ENCODE results near the gene ZFP57.

Gene ZFP57

GRCh38 chr6:29680904-29681303, at the start of gene ZFP57:
TSS of gene ZFP57 (minus strand) at chr6:29681152. CDS start at chr6:29677003, 4,149 bp downstream.
- no peak for DNase-seq (ENCODE audit: low read depth)

GRCh38 chr6:29730575-29731126, 49.7 kb upstream of the ZFP57 start:
- no peak for DNase-seq (ENCODE audit: low read depth)

DNA sequence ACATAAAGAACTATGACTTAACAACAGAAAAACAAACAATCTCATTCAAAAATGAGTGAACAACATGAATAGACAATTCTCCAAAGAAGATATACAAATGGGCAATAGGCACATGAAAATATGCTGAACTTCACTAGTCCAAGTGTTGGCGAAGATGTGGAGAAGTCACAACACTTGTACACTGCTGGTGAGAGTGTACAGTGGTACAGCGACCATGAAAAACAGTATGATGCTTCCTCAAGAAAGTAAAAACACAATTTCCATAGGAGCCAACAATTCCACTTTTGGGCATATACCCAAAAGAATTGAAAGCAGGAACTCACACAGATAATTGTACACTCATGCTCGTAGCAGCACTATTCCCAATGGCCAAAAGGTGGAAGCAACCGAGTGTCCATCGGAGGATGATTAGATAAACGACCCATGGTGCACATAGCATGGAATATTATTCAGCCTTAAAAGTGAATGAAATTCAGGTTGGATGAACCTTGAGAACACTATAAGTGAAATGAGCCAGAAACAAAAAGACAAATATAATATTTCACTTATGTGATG, 48.9 kb upstream of the ZFP57 start:
- no peak for DNase-seq (ENCODE audit: low read depth)

- no peak for DNase-seq (ENCODE audit: low read depth)
Observed at GRCh38 chr6:29728875-29729270, 47.9 kb upstream of the ZFP57 start.

DNA sequence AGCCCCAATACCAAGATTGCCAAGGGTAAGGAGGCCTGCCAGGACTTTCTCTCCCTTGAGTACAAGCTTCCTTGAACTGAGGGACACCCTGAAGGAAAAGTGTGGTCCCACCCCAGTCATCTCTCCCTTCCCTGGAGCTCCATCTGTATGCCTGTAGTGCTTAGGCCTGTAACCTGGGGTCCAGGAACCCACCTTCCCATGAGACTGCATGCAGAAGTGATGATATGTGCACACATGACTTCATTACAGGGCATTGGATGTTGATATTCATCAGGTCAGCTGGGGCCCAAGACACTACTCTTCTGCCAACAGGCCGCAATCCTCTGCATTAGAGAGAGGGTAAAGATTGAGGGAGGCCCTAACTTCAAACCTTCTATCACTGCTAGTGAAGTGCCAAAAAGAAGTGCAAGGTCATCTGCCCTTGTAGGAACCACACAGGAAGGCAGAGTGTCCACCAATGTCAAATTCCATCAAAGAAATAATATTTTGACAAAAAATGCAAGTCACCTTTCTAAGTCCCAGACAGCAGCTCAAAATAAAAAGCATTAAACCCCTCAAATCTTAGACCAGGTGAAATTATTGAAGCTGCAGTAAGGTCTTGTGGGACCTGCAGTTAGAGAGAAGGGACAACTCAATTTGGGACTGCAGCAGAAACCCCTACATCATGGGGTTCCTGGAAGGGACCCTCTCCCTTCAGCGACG, 47.4 kb upstream of the ZFP57 start:
- DNase-seq (ENCODE audit: low read depth), result no peak

DNA sequence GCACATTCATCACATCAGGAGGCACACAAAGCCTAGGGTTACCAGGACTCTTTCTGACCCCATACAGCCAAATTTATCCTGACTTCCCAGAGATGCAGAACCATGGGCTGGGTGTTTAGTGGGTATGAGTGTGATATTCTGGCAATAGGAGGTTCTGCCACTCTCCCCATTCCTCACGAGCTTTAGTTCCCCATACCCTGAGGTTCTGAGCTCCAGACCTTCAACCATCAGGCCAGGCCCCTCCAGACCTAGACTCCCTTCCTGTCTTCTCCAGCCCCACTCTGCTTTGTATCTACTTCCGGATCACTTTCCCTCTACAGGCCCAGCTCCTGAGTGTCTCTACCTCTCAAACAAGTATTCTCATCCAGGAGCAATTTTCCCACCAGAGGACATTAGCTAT, 46.7 kb upstream of the ZFP57 start:
- DNase-seq (ENCODE audit: low read depth), result no peak

DNA sequence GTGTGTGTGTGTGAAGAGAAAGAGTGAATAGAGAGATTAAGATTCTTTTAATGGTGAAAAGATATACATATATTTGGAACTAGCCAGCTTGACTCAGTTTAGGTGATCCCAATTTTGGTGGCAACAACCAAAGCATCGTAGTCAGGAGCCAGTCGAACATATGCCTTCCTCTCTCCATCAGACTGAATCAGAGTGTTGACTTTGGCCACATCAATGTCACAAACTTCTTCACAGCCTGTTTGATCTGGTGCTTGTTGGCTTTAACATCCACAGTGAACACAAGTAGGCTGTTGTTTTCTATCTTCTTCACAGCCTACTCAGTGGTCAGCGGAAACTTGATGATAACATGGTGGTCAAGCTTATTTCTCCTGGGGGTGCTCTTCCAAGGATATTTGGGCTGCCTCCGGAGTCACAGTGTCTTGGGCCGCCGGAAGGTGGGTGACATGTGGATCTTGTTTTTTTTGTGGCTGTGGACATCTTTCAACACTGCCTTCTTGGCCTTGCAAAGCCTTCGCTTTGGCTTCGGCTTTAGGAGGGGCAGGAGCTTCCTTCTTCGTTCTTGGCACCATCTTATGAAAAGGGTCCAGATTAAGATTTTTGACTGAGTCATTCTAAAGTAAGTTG, 45.7 kb upstream of the ZFP57 start:
- no peak for DNase-seq (ENCODE audit: low read depth)

GRCh38 chr6:29726001-29726400, 45.0 kb upstream of the ZFP57 start:
- no peak for DNase-seq (ENCODE audit: low read depth)

DNA sequence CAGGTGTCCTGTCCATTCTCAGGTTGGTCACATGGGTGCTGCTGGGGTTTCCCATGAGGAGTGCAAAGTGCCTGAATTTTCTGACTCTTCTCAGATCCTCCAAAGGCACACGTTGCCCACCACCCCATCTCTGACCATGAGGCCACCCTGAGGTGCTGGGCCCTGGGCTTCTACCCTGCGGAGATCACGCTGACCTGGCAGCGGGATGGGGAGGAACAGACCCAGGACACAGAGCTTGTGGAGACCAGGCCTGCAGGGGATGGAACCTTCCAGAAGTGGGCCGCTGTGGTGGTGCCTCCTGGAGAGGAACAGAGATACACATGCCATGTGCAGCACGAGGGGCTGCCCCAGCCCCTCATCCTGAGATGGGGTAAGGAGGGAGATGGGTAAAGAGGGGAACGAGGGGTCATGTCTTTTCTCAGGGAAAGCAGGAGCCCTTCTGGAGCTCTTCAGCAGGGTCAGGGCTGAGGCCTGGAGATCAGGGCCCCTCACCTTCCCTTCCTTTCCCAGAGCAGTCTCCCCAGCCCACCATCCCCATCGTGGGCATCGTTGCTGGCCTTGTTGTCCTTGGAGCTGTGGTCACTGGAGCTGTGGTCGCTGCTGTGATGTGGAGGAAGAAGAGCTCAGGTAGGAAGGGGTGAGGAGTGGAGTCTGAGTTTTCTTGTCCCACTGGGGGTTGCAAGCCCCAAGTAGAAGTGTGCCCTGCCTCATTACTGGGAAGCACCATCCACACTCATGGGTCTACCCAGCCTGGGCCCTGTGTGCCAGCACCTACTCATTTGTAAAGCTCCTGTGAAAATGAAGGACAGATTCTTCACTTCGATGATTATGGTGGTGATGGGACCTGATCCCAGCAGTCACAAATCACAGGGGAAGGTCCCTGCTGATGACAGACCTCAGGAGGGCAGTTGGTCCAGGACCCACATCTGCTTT, 44.3 kb upstream of the ZFP57 start:
- no peak for DNase-seq (ENCODE audit: low read depth)

DNA sequence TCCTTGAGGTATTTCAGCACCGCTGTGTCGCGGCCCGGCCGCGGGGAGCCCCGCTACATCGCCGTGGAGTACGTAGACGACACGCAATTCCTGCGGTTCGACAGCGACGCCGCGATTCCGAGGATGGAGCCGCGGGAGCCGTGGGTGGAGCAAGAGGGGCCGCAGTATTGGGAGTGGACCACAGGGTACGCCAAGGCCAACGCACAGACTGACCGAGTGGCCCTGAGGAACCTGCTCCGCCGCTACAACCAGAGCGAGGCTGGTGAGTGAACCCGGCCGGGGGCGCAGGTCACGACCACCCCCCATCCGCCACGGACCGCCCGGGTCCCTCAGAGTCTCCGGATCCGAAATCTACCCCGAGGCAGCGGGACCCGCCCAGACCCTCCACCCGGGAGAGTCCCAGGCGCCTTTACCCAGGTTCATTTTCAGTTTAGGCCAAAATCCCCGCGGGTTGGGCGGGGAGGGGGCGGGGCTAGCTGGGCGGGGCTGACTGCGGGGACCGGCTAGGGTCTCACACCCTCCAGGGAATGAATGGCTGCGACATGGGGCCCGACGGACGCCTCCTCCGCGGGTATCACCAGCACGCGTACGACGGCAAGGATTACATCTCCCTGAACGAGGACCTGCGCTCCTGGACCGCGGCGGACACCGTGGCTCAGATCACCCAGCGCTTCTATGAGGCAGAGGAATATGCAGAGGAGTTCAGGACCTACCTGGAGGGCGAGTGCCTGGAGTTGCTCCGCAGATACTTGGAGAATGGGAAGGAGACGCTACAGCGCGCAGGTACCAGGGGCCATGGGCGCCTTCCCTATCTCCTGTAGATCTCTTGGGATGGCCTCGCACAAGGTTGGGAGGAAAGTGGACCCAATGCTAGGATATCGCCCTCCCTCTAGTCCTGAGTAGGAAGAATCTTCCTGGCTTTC, 43.0 kb upstream of the ZFP57 start:
- no peak for DNase-seq (ENCODE audit: low read depth)

DNA sequence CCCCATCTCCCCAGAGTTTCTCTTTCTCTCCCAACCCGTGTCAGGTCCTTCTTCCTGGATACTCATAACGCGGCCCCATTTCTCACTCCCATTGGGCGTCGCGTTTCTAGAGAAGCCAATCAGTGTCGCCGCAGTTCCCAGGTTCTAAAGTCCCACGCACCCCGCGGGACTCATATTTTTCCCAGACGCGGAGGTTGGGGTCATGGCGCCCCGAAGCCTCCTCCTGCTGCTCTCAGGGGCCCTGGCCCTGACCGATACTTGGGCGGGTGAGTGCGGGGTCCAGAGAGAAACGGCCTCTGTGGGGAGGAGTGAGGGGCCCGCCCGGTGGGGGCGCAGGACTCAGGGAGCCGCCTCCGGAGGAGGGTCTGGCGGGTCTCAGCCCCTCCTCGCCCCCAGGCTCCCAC, 42.3 kb upstream of the ZFP57 start, which contains the start of gene HLA-F:
Gene HLA-F (plus strand): TSS at position 173 of the 404 bp plus-strand sequence. CDS start 30 bp downstream, at position 203.
- DNase-seq (ENCODE audit: low read depth), result peak; percentile 86

DNA sequence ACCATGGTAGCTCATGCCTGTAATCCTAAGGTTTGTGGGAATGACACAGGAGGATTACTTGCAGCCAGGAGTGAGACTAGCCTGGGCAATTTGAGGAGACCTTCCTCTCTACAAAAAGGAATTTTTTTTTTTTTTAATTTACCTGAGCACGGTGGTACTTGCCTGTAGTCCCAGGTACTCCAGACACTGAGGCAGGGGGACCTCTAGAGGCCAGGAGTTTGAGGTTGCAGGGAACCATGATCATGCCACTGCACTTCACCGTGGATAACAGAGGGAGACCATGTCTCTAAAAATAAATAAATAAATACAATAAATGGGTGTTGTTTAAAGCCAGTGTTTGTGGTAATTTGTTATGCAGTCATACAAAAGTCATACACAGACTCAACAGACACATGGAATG, 39.9 kb upstream of the ZFP57 start:
- no peak for DNase-seq (ENCODE audit: low read depth)

DNA sequence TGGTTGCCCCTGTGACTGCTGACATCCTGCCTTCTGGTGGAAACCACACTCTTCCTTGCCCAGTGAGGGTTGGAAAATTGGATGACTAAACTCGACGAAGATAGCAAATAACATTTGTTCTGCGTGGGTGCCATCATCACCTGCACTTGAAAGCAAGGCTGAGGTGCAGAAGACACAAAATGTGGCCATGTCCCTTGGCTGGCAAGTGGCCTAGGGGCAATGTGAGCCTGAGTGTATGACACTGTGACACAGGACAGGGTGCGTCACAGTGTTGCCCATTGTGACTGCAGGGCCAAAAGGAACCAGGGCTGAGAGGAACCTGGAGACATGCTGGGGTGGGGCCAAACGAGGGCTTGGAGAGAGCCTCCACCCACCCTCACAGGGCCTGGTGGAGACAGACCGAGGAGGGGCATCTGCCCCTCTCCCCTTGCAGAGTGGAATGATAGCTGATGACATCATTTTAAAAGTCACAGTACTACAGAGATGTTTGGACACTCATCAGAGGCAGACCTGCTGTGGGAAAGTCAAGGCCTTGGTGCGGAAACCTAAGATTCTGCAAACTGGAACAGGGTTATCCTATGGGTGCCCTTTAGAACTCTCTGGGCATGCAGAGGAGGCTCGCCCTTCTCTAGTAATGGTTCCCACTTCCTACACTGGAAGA, 29.5 kb upstream of the ZFP57 start:
- no peak for DNase-seq (ENCODE audit: low read depth)

DNA sequence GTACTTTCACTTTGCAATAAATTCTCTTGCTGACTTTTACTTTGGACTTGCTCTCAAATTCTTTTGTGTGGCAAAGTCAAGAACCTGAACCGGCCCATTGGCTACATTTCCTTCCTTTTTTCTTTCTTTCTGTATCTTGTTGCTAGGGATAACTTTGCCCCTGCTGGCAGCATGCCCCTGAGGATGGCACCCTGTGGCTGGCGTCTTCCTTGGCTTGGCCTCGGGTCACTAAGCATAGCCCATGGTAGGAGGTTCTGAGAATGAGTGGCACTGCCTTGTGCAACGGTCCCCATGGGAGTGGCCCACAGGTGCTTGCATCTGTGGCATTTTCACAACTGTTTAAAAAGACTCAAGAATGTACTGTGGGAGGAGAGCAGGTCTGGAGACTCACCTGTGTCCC, 28.2 kb upstream of the ZFP57 start:
- no peak for DNase-seq (ENCODE audit: low read depth)

- DNase-seq (ENCODE audit: low read depth), result no peak
Observed at GRCh38 chr6:29708432-29709179, 27.7 kb upstream of the ZFP57 start.

DNA sequence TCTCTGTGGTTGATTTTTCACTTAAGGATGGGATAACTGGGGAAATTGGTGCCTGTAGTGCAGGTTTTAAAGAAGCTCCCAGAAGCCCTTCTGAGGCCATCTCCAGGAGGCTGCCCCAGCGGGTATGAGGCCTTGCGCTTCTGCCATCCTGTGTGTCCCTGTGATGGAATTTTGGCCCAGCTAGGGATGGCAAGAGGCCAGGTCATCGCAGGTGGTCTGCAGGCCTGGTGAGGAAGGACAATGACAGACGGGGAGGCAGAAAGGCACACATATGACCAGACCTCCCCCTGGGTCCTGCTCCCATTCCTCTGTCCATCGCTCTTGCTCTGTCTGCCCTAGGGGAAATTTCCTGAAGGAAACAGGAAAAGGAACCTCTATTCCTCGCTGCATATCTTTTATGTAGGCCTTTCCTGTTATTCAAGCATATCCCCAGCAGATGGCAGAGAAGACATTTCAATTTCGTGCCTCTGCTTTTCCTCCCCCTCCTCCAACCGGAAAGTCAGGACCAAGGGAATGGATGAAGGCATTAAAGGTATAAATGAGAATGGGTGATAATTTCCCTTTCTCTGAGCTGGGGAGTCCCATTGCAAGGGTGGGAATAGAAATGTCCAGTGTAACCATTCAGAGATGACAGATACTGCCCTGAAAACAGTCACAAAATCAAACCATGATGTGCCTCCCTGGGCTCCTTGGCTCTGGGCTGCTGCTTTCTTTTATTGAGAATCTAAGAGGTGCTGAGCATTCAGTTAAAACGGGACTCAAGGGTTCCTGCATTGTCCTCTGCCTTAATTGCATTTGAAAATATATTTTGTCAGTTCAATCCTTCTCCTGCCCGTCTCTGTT, 24.7 kb upstream of the ZFP57 start:
- DNase-seq (ENCODE audit: low read depth), result peak; percentile 46

GRCh38 chr6:29702519-29703103, 21.7 kb upstream of the ZFP57 start:
- DNase-seq (ENCODE audit: low read depth), result no peak

Data from amniotic epithelial cell (primary cell).